Lower leg skin (tissue), 4 donors: ENCODE measurements around the gene TPPP. TPM values are rescaled to one million over a fixed set of nuclear protein-coding genes. Genes with fewer than 3 reads are reported as not detected.

Experiments
- DNase-seq, 2 donors: peaks; one replicate each; pipeline ENCODE4 v3.0.0-alpha.2; 2019; ENCODE audit warnings: low spot score in 2 of 2
- H3K4me3 ChIP-seq: fragments of 200-600 bp; sonication (generic); 2 replicates; pipeline ENCODE4 v1.5.1; 2017; ENCODE audit warnings: mild to moderate bottlenecking, low read depth; ENCODE audit not compliant: poor library complexity, severe bottlenecking
- CTCF ChIP-seq, 3 donors: fragments of 450-650 bp; IDR thresholded peaks; one replicate each; pipeline ENCODE4 v1.5.1; 2016; ENCODE audit warnings: antibody characterized with exemption in 3 of 3, mild to moderate bottlenecking in 3 of 3, moderate library complexity in 2 of 3
- POLR2A ChIP-seq, 2 donors: fragments of 450-650 bp; IDR thresholded peaks; one replicate each; pipeline ENCODE4 v1.6.1; 2016 to 2017; ENCODE audit warnings: antibody characterized with exemption in 2 of 2, mild to moderate bottlenecking in 1 of 2, moderate library complexity in 1 of 2
- WGBS, 2 donors: methylation state at CpG; one replicate each; pipeline ENCODE4 v1.1.5; 2018; 5-methylcytosine and 5-hydroxymethylcytosine counted together
- intact Hi-C: fragments of 100-400 bp; cut with DNase I; formaldehyde crosslinking; loops from one replicate; pipeline ENCODE4 v1.15.0; 2023; ENCODE audit warnings: low total_unique reads
- total RNA-seq, 4 donors: library from RNA; depleted of rRNA; stranded (reverse); fragments of >200 nt; gene quantifications; one replicate each; pipeline ENCODE4 v1.1.0, GENCODE V29; 2016

Gene TPPP
- total RNA-seq, 4 donors from 2014 or later, result 7.4 to 17.3 (median 10.4) TPM

GRCh38 chr5:624951-625230, 68.3 kb downstream of the TPPP start:
- TF ChIP-seq POLR2A (IDR thresholded peaks at IDR 0.05) (no peak), CTCF (IDR thresholded peaks at IDR 0.05) (no peak)
- H3K4me3 ChIP-seq, result no peak overlapping the region
- no peak for DNase-seq
- intact Hi-C loops, result no loop called here
- WGBS, 2 donors, result 84% methylated on average over 13 of the region's 13 CpGs

- TF ChIP-seq POLR2A (IDR thresholded peaks at IDR 0.05) (no peak), CTCF (IDR thresholded peaks at IDR 0.05) (no peak)
- DNase-seq, result no peak
- WGBS, 2 donors, result 91% methylated on average over 33 to 37 of the region's 38 CpGs
- intact Hi-C loops, result no loop called here
- no peak overlapping the region for H3K4me3 ChIP-seq
Measured at GRCh38 chr5:624118-624950, 68.8 kb downstream of the TPPP start.

- H3K4me3 ChIP-seq, result no peak overlapping the region
- no peak for TF ChIP-seq POLR2A (IDR thresholded peaks at IDR 0.05)
- no peak for TF ChIP-seq CTCF (IDR thresholded peaks at IDR 0.05)
- no peak for DNase-seq
- intact Hi-C loops, result no loop called here
- 94 to 96% methylated on average over 13 of the region's 13 CpGs for WGBS, 2 donors
Measured at GRCh38 chr5:623531-623930, 69.6 kb downstream of the TPPP start.

GRCh38 chr5:622946-623522, 70.1 kb downstream of the TPPP start:
- intact Hi-C loops, result no loop called here
- H3K4me3 ChIP-seq, result no peak overlapping the region
- 94 to 95% methylated on average over 30 to 31 of the region's 31 CpGs for WGBS, 2 donors
- no peak for DNase-seq
- TF ChIP-seq POLR2A (IDR thresholded peaks at IDR 0.05), result no peak
- no peak for TF ChIP-seq CTCF (IDR thresholded peaks at IDR 0.05)

- no peak for DNase-seq
- intact Hi-C loops, result no loop called here
- no peak overlapping the region for H3K4me3 ChIP-seq
- TF ChIP-seq POLR2A (IDR thresholded peaks at IDR 0.05), result no peak
- TF ChIP-seq CTCF (IDR thresholded peaks at IDR 0.05), result no peak
- WGBS, 2 donors, result 96 to 98% methylated on average over 6 to 8 of the region's 9 CpGs
Measured at GRCh38 chr5:622359-622758, 70.8 kb downstream of the TPPP start.
